HG02970 (cell line): ENCODE data around the gene UBE2E2.

Experiments used
- ATAC-seq: cut with Tn5 transposase; IDR thresholded peaks from one replicate; pipeline ENCODE4 v1.9.1; 2021; ENCODE audit warnings: mild to moderate bottlenecking, moderate library complexity, moderate number of reproducible peaks; ENCODE audit not compliant: unreplicated experiment, low FRiP score

Gene UBE2E2

DNA sequence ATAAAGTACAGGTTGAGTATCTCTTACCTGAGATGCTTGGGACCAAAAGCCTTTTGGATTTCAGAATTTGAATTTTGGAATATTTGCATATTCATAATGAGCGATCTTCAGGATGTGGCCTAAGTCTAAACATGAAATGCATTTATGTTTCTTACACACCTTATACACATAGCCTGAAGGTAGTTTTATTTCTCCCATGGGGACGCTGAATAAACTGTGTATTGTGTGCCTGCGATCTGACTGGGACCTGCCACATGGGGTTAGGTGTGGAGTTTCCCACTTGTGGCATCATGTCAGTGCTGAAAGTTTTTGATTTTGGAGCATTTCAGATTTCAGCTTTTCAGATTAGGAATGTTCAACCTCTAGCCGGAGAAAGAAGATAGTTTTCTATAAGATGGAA, 35.5 kb downstream of the UBE2E2 start:
- no peak for ATAC-seq

DNA sequence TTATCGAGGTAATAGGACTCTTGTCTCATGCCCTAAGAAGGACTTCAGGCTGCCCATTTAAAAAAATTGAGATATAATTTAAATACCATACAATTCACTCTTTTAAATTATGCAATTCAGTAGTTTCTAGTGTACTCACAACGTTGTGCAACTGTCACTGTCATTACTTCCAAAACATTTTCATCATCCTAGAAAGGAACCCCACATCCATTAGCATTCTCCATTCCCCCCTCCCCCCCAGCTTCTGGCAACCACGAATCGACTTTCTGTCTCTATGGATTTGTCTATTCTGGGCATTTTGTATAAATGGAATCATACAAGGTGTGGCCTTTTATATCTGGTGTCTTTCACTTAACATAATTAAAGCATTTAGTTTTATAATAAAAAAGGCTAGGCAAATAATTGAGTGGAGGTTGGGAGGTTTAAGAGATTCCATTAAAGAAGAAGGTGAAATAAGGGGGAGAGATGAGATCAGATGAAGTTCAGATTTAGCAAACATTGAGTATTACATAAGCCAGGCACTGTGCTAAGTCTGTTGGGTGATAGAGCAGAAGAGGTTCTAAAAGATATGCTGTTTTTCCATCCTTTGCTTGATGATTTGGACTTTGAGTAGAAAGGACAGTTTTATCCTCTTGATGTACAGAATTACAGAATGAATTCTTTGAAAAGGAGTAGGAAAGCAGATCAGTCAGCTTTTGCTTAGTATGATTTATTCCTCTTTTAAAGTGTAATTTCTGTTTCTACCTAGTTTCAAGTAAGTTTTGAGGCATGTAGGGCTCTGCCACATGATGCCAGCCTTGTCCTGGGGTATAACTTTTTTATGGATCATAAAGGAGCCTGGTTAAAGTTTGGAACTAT, 36.3 kb downstream of the UBE2E2 start:
- ATAC-seq: no peak

GRCh38 chr3:23240171-23240785, 37.2 kb downstream of the UBE2E2 start:
- ATAC-seq: no peak

DNA sequence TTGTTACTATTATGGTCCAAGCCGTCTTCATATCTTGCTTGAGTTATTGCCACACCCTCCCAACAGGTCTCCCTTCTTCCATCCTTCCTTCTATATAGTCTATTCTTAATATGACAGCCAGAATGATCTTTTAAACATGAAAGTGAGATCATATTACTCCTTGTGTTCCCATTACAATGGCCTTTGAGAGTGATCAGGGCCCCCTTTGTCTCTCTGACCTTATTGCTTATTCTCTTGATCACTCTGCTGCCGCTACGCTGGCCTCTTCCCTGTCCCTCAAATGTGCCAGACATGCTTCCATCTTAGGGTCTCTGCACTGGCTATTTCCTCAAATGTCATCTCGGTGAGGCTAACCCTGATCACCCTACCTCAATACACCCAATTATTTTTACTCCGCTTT, 38.1 kb downstream of the UBE2E2 start:
- no peak for ATAC-seq

DNA sequence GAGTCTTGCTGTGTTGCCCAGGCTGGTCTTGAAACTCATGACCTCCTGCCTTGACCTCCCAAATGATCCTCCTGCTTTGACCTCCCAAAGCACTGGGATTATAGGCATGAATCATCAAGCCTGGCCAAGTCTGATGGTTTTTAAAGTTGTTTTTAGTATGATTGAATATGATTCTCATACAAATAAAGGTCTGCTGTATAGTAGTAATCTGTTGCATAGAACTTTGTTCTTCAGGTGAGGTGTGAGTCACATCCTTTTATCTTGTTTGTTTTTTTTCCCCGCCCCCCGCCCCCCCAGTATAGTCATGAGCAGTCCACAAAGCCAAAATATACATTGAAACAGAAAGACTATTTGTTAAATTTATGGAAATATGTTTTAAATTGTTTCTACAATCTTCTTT, 39.0 kb downstream of the UBE2E2 start:
- ATAC-seq: no peak

DNA sequence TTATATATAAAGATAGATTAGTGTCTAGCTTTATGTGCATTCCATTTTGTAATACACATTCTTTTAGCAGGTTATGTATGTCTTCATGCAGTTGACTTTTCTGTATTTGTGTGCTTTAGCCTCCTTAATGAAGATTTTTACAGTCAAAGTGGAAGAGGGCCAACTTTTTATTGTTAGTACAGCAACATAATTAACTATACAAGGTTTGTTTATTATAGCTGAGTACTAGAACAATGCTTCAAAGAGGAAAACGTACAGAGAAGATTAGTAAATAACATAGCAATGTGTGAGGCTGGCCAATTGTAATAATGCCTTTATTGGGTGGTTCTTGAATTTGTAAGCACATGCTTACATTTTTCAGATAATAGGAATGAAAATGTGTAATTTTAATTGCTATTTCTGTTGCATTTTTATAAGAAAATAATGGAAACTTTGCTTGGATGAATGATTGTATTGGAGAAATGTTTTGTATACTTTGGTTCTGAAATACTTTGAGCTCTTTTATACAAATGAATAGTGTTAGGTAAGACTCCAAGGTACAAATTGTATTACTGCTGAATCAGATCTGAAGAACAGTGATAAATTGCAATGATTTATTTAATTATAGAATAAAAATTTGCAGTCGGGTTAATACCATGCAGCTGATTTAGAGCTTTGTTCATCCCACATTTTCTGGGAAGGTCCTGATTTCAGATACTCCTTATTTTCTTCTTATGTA, 41.4 kb downstream of the UBE2E2 start:
- ATAC-seq: no peak

DNA sequence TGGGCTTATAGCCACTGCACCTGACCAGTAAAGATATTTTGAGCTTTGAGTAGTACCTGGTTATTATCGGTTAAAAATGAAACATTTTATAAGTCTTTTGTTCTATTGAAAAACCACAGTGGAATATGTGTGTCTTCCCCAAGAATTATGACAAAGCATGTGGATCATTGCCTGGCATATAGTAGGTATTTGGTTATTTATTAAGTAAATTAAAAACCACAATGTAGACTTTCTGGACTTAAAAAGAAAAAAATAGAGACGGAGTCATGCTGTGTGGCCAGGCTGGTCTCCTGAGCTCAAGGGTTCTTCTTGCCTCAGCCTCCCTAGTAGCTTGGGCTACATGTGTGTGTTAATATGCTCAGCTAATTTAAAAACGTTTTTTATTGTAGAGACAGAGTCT, 43.5 kb downstream of the UBE2E2 start:
- no peak for ATAC-seq

GRCh38 chr3:23248594-23249131, 45.5 kb downstream of the UBE2E2 start:
- ATAC-seq: no peak

DNA sequence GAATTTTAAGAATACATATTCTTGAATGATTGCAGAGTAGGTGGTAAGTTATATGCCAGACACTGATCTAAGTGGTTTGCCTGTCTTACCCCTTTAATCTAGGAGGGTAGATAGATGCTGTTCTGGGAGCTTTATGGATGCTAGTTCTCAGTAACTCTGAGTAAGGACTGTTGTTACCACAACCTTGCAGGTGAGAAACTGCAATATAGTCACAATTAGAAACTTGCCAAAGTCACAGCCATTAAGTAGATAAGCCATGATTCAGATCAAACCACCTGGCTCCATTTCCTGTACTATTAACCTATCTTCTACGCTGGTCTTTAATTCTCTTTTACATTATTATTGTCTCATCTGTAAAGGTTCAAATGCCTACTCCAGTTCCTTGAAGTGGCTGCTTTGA, 46.8 kb downstream of the UBE2E2 start:
- no peak for ATAC-seq

DNA sequence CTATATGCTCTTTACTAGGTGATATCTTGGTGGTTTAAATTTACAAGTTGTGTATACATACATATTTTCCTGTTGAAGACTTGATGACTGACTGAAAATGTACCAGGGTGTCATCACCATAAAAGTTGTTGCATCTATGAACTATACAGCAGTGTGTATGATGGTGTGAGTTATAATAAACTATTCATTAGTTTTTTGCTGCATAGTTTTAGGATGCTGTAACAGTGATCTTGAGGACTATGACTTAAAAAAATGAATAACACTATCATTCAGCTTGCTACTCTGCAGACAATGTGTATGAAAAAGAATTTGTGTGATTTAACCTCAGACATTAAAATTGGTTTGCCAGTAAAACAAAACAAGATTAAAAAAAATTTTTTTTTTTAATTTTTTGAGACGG, 49.0 kb downstream of the UBE2E2 start:
- no peak for ATAC-seq

GRCh38 chr3:23253214-23253613, 50.1 kb downstream of the UBE2E2 start:
- peak; percentile 44 for ATAC-seq

DNA sequence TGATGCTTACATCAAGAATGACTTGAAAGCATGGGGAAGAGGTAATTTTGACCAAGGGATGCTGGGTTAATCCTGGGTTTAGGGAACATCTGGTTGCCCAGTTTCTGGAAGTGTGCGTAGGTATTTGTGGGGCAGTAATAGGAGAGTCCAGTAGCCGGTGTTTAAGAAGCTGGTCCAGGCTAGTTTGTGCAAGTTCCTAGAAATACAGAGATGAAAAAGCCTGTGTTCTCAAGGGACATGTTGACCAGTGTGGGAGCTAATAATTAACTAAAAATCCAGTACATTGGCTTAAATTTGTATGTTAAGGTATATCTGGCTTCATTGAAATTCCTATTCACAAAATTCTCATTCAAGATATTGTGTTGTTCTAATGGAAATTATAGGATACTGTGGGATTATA, 51.2 kb downstream of the UBE2E2 start:
- ATAC-seq: no peak

- no peak for ATAC-seq
Observed at GRCh38 chr3:23254835-23255234, 51.7 kb downstream of the UBE2E2 start.

- ATAC-seq: no peak
Observed at GRCh38 chr3:23256741-23257435, 53.8 kb downstream of the UBE2E2 start.

DNA sequence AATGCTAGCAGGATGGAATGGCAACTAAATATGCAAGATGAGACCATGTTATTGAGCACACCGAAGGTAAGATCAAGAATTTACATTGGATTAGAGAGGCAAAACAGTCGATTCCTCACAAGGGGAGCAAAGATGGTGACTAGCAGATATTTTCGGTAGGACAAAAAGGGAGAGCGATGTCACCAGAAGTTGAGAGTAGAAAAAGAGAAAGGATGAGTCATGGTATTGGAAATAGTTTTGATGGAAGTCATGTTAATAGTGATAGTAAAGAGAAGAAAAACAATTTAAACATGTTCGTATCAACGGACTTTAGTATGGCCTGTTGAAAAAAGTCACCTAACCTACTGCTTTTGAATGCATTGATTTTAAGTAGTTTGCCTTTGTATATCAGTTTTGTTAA, 55.0 kb downstream of the UBE2E2 start:
- no peak for ATAC-seq

DNA sequence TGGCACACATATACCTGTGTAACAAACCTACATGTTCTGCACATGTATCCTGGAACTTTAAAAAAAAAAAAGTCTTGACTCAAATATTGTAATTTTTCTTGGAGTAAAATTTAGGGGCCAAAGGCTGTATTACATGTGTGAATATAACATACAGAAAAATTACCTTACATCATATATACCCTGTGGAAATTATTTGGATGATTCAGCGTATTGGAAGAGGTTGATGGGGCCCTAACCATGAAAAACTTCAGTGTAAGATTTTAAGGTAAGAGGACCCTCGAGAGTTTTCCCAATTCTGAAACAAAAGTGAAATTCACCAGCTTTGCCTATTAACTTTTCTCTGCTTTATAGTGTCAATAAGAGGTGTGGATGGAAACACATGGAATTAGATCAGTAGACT, 56.4 kb downstream of the UBE2E2 start:
- ATAC-seq: no peak

- no peak for ATAC-seq
Observed at GRCh38 chr3:23262766-23263165, 59.6 kb downstream of the UBE2E2 start.

DNA sequence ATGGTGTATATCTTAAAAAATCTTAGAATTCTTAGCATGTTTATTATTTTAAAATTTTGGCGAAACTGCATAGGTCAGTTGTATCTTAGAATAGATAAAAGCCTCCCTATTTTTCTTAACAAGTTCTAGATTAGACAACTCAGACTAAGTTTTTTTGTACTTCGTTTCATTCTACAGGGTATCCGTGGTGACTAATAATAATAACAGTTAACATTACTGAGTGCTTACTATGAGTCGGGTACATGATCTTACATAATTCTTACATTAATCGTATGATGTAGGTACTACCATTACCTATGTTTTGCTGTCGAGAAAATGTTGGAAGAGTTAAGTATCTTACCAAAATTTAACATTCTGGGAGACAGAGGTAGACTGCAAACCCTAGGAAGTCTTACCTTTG, 60.7 kb downstream of the UBE2E2 start:
- no peak for ATAC-seq

GRCh38 chr3:23264413-23264812, 61.3 kb downstream of the UBE2E2 start:
- ATAC-seq: no peak

- ATAC-seq: no peak
Observed at GRCh38 chr3:23270423-23270822, 67.3 kb downstream of the UBE2E2 start.
